Activated T-helper 17 cell treated with anti-CD3 and anti-CD28 coated beads, Interleukin-2, amount 50 U/mL, for 72 hours (primary cell): ENCODE measurements around the gene EVA1A. TPM values are rescaled to one million over a fixed set of nuclear protein-coding genes. Genes with fewer than 3 reads are reported as not detected.

Source experiments
- ATAC-seq: fragments of 150-1000 bp; cut with Tn5 transposase; replicated peaks from 2 replicates; pipeline ENCODE4 v1.10.0; 2021; ENCODE audit warnings: mild to moderate bottlenecking, moderate library complexity
- H3K27ac Mint-ChIP-seq: one replicate; pipeline ENCODE4 v1.8.0; 2022; ENCODE audit warnings: mixed read lengths
- H3K27me3 Mint-ChIP-seq: one replicate; pipeline ENCODE4 v1.8.0; 2022; ENCODE audit warnings: mixed read lengths
- H3K36me3 Mint-ChIP-seq: one replicate; pipeline ENCODE4 v1.8.0; 2022; ENCODE audit warnings: low read depth, mild to moderate bottlenecking, mixed read lengths
- H3K4me1 Mint-ChIP-seq: one replicate; pipeline ENCODE4 v1.8.0; 2022; ENCODE audit warnings: mixed read lengths
- H3K4me3 Mint-ChIP-seq: one replicate; pipeline ENCODE4 v1.8.0; 2022; ENCODE audit warnings: mild to moderate bottlenecking, mixed read lengths
- H3K9me3 Mint-ChIP-seq: one replicate; pipeline ENCODE4 v1.8.0; 2022; ENCODE audit warnings: mixed read lengths
- total RNA-seq, 2 donors: library from RNA; stranded (reverse); gene quantifications; one replicate each; pipeline ENCODE4 v1.2.3, GENCODE V29; 2022

Gene EVA1A
- total RNA-seq, 2 donors from 2014 or later = not detected

- peaks cover 3% of the 10 kb centered on the region for H3K9me3 Mint-ChIP-seq
- no peaks in the 10 kb centered on the region for H3K4me1 Mint-ChIP-seq
- no peaks in the 10 kb centered on the region for H3K36me3 Mint-ChIP-seq
- H3K27me3 Mint-ChIP-seq = peaks cover 40% of the 10 kb centered on the region
- H3K27ac Mint-ChIP-seq = no peak overlapping the region
- H3K4me3 Mint-ChIP-seq = no peak overlapping the region
- no peak for ATAC-seq
These were observed 98.5 kb downstream of the EVA1A start for GRCh38 chr2:75462206-75462605.

GRCh38 chr2:75460630-75461029 is 100.1 kb downstream of the EVA1A start:
- H3K4me3 Mint-ChIP-seq = no peak overlapping the region
- peaks cover 36% of the 10 kb centered on the region for H3K27me3 Mint-ChIP-seq
- no peak for ATAC-seq
- no peaks in the 10 kb centered on the region for H3K4me1 Mint-ChIP-seq
- peaks cover 3% of the 10 kb centered on the region for H3K9me3 Mint-ChIP-seq
- no peaks in the 10 kb centered on the region for H3K36me3 Mint-ChIP-seq
- no peak overlapping the region for H3K27ac Mint-ChIP-seq

- Mint-ChIP-seq H3K4me1 (no peaks in the 10 kb centered on the region), H3K4me3 (no peak overlapping the region), H3K9me3 (peaks cover 3% of the 10 kb centered on the region), H3K27ac (no peak overlapping the region), H3K36me3 (no peaks in the 10 kb centered on the region), H3K27me3 (peaks cover 34% of the 10 kb centered on the region)
- no peak for ATAC-seq
These were observed 101.0 kb downstream of the EVA1A start for GRCh38 chr2:75459565-75460310.

- H3K27ac Mint-ChIP-seq = no peak overlapping the region
- no peaks in the 10 kb centered on the region for H3K36me3 Mint-ChIP-seq
These were observed 102.5 kb downstream of the EVA1A start for GRCh38 chr2:75458201-75458600.

GRCh38 chr2:75456825-75457224 is 103.9 kb downstream of the EVA1A start:
- Mint-ChIP-seq H3K9me3 (peaks cover 3% of the 10 kb centered on the region), H3K4me3 (no peak overlapping the region), H3K27ac (no peak overlapping the region), H3K4me1 (no peaks in the 10 kb centered on the region), H3K27me3 (peaks cover 20% of the 10 kb centered on the region), H3K36me3 (no peaks in the 10 kb centered on the region)
- ATAC-seq = no peak

More at GRCh38 chr2:75458201-75458600, 102.5 kb downstream of the EVA1A start:
- ATAC-seq = no peak
- Mint-ChIP-seq H3K4me1 (no peaks in the 10 kb centered on the region), H3K4me3 (no peak overlapping the region), H3K9me3 (peaks cover 3% of the 10 kb centered on the region), H3K27me3 (peaks cover 25% of the 10 kb centered on the region)

GRCh38 chr2:75456111-75456510 is 104.6 kb downstream of the EVA1A start:
- Mint-ChIP-seq H3K27ac (no peak overlapping the region), H3K9me3 (peaks cover 3% of the 10 kb centered on the region), H3K4me1 (no peaks in the 10 kb centered on the region), H3K27me3 (peaks cover 15% of the 10 kb centered on the region), H3K36me3 (no peaks in the 10 kb centered on the region), H3K4me3 (no peak overlapping the region)
- ATAC-seq = no peak

- no peak for ATAC-seq
- Mint-ChIP-seq H3K4me1 (no peaks in the 10 kb centered on the region), H3K9me3 (no peaks in the 10 kb centered on the region), H3K27ac (no peak overlapping the region), H3K27me3 (peaks cover 6% of the 10 kb centered on the region), H3K4me3 (no peak overlapping the region), H3K36me3 (no peaks in the 10 kb centered on the region)
These were observed 106.5 kb downstream of the EVA1A start for GRCh38 chr2:75454241-75454620.

- no peaks in the 10 kb centered on the region for H3K36me3 Mint-ChIP-seq
- no peak overlapping the region for H3K4me3 Mint-ChIP-seq
- H3K4me1 Mint-ChIP-seq = no peaks in the 10 kb centered on the region
- H3K27me3 Mint-ChIP-seq = peaks cover 6% of the 10 kb centered on the region
- no peak overlapping the region for H3K27ac Mint-ChIP-seq
- ATAC-seq = no peak
- no peaks in the 10 kb centered on the region for H3K9me3 Mint-ChIP-seq
These were observed 107.1 kb downstream of the EVA1A start for GRCh38 chr2:75453384-75454240.

GRCh38 chr2:75450068-75450467 is 110.7 kb downstream of the EVA1A start:
- Mint-ChIP-seq H3K9me3 (no peaks in the 10 kb centered on the region), H3K27me3 (peaks cover 12% of the 10 kb centered on the region), H3K27ac (no peak overlapping the region), H3K36me3 (no peaks in the 10 kb centered on the region), H3K4me1 (no peaks in the 10 kb centered on the region), H3K4me3 (no peak overlapping the region)
- no peak for ATAC-seq

GRCh38 chr2:75447176-75447575 is 113.6 kb downstream of the EVA1A start:
- H3K27ac Mint-ChIP-seq = no peak overlapping the region
- H3K9me3 Mint-ChIP-seq = no peaks in the 10 kb centered on the region
- no peaks in the 10 kb centered on the region for H3K4me1 Mint-ChIP-seq
- H3K27me3 Mint-ChIP-seq = peaks cover 15% of the 10 kb centered on the region
- H3K36me3 Mint-ChIP-seq = no peaks in the 10 kb centered on the region
- no peak overlapping the region for H3K4me3 Mint-ChIP-seq
- ATAC-seq = no peak

Other genes starting within 250 kb of the EVA1A start
- gene MRPL19, start 85.8 kb upstream of the EVA1A start, total RNA-seq = 10 to 100 TPM; 37.0 to 69.2 TPM
- 10 to 100 TPM; 15.4 to 22.5 TPM for gene GCFC2, start 150.0 kb upstream of the EVA1A start, total RNA-seq